ENCODE results near the gene NKAIN1. TPM values are rescaled to one million over a fixed set of nuclear protein-coding genes. Genes with fewer than 3 reads are reported as not detected.

The NKAIN1 gene
- total RNA-seq, 1 experiment from 2014 or later, result 36.8 TPM

DNA sequence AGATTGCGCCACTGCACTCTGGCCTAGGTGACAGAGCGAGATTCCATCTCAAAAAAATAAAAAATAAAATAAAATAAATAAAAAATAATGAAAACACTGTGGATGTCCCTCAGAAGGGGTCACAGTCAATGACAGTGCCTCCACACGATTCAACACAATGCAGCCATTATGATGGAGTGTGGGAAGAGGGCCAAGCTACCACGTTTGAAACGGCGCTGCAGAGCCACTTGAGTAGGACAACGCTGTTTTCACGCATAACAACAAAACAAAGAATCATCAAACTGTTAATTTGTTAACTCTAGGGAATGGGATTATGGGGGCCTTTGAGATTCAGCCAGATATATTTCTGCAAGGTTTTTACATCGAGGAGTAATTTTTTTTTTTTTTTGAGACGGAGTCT is 36.5 kb downstream of the NKAIN1 start:
- no peak for ATAC-seq
- ChIA-PET CTCF (interaction anchor here (0.6 to 2.2 kb wide), 2 partner anchors 18 to 111 kb away, joined by 4 to 7 read pairs; no protein-coding TSS in a partner anchor), POLR2A (no interaction called here)
- no peaks in the 10 kb centered on the region for H3K27me3 Mint-ChIP-seq (ENCODE audit: low read depth)
- H3K4me3 Mint-ChIP-seq, result no peak overlapping the region
- peaks cover 15% of the 10 kb centered on the region for H3K4me1 Mint-ChIP-seq
- no peaks in the 10 kb centered on the region for H3K36me3 Mint-ChIP-seq
- DNase-seq (ENCODE audit: low spot score), result no peak
- H3K27ac Mint-ChIP-seq, result no peak overlapping the region
- no peak for TF ChIP-seq ZNF317 (CRISPR knock-in tag; IDR thresholded peaks at IDR 0.05; ENCODE audit: borderline replicate concordance, low read depth)
- no peak for TF ChIP-seq ZNF121 (CRISPR knock-in tag; IDR thresholded peaks at IDR 0.05)
- TF ChIP-seq, protein P1, sequence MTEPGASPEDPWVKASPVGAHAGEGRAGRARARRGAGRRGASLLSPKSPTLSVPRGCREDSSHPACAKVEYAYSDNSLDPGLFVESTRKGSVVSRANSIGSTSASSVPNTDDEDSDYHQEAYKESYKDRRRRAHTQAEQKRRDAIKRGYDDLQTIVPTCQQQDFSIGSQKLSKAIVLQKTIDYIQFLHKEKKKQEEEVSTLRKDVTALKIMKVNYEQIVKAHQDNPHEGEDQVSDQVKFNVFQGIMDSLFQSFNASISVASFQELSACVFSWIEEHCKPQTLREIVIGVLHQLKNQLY (CRISPR knock-in tag; IDR thresholded peaks at IDR 0.05), result no peak
- TF ChIP-seq, protein P2, sequence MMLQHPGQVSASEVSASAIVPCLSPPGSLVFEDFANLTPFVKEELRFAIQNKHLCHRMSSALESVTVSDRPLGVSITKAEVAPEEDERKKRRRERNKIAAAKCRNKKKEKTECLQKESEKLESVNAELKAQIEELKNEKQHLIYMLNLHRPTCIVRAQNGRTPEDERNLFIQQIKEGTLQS (CRISPR knock-in tag; conservative IDR thresholded peaks at IDR 0.05), result no peak
- no peak for TF ChIP-seq ZNF219 (CRISPR knock-in tag; IDR thresholded peaks at IDR 0.05; ENCODE audit: borderline replicate concordance)
- TF ChIP-seq, protein P3, sequence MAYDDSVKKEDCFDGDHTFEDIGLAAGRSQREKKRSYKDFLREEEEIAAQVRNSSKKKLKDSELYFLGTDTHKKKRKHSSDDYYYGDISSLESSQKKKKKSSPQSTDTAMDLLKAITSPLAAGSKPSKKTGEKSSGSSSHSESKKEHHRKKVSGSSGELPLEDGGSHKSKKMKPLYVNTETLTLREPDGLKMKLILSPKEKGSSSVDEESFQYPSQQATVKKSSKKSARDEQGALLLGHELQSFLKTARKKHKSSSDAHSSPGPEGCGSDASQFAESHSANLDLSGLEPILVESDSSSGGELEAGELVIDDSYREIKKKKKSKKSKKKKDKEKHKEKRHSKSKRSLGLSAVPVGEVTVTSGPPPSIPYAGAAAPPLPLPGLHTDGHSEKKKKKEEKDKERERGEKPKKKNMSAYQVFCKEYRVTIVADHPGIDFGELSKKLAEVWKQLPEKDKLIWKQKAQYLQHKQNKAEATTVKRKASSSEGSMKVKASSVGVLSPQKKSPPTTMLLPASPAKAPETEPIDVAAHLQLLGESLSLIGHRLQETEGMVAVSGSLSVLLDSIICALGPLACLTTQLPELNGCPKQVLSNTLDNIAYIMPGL (CRISPR knock-in tag; IDR thresholded peaks at IDR 0.05), result no peak
- TF ChIP-seq ETV6 (CRISPR knock-in tag; IDR thresholded peaks at IDR 0.05), result no peak
- H3K9me3 Mint-ChIP-seq, result no peaks in the 10 kb centered on the region

DNA sequence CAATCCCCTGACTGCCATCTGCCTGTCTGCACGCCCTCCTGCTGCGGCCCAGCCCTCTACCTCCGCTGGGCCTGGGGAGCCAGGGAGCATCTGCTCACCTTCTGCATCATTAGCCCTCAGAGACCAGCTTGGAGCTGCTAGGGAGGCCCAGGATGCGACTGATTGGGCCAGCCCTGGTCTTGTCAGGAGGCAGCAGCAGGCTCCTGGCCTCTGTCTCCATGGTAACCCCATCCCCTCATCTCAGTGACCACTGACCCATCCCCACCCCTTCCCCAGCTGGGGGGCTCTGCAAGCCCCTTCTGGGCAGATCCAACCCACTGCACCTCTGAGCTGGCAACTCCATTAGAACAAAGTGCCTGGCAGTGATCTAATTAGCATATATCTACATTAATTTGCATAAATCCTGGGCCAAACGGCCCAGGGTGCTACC is 37.7 kb downstream of the NKAIN1 start:
- Mint-ChIP-seq H3K27me3 (ENCODE audit: low read depth) (no peaks in the 10 kb centered on the region), H3K4me1 (peaks cover 17% of the 10 kb centered on the region), H3K4me3 (no peak overlapping the region), H3K9me3 (no peaks in the 10 kb centered on the region), H3K27ac (no peak overlapping the region), H3K36me3 (no peaks in the 10 kb centered on the region)
- ChIA-PET POLR2A (interaction anchor here (0.6 to 0.9 kb wide), 2 partner anchors 12 to 172 kb away, joined by 3 to 4 read pairs; no protein-coding TSS in a partner anchor), CTCF (interaction anchor here (1.0 kb wide), 1 partner anchor 347 kb away, joined by 3 read pairs; no protein-coding TSS in a partner anchor)
- ATAC-seq (peak; percentile 23), DNase-seq (ENCODE audit: low spot score) (no peak)
- TF ChIP-seq, protein P4, sequence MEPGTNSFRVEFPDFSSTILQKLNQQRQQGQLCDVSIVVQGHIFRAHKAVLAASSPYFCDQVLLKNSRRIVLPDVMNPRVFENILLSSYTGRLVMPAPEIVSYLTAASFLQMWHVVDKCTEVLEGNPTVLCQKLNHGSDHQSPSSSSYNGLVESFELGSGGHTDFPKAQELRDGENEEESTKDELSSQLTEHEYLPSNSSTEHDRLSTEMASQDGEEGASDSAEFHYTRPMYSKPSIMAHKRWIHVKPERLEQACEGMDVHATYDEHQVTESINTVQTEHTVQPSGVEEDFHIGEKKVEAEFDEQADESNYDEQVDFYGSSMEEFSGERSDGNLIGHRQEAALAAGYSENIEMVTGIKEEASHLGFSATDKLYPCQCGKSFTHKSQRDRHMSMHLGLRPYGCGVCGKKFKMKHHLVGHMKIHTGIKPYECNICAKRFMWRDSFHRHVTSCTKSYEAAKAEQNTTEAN (CRISPR knock-in tag; IDR thresholded peaks at IDR 0.05), result no peak
- TF ChIP-seq, protein P5, sequence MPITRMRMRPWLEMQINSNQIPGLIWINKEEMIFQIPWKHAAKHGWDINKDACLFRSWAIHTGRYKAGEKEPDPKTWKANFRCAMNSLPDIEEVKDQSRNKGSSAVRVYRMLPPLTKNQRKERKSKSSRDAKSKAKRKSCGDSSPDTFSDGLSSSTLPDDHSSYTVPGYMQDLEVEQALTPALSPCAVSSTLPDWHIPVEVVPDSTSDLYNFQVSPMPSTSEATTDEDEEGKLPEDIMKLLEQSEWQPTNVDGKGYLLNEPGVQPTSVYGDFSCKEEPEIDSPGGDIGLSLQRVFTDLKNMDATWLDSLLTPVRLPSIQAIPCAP (CRISPR knock-in tag; IDR thresholded peaks at IDR 0.05), result no peak
- TF ChIP-seq ZNF121 (CRISPR knock-in tag; IDR thresholded peaks at IDR 0.05) (no peak), CREM (CRISPR knock-in tag; IDR thresholded peaks at IDR 0.05) (no peak), ZNF263 (CRISPR knock-in tag; IDR thresholded peaks at IDR 0.05; ENCODE audit: low read depth) (no peak), SMAD4 (CRISPR knock-in tag; IDR thresholded peaks at IDR 0.05) (no peak), RORB (CRISPR knock-in tag; IDR thresholded peaks at IDR 0.05) (no peak), PRRX2 (CRISPR knock-in tag; IDR thresholded peaks at IDR 0.05) (no peak)
- TF ChIP-seq, protein P6, sequence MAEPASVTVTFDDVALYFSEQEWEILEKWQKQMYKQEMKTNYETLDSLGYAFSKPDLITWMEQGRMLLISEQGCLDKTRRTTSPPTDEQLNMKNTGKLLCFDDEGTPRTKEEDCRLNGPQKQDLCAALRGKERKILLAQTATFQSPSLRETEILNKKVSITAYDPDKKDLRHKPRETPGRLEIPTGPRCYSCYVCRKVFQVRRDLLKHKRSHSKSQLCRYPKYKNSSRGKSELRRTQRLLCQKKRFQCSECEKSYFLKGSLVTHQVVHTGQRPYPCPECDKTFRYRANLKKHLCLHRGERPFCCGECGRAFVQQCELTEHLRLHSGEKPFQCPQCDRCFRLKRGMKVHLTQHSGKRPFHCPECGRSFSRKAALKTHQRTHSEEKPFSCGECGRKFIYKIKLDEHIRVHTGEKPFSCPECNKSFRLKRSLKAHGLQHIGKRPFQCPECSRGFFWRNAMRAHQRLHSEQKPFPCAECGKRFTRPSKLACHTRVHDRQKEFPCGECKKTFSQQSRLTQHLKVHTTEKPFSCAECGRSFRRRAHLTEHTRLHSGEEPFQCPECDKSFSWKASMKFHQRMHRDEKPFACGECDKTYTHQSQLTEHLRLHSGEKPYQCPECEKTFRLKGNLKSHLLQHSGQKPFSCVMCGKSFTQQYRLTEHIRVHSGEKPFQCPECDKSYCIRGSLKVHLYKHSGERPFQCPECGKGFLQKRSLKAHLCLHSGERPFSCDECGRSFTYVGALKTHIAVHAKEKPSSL (CRISPR knock-in tag; conservative IDR thresholded peaks at IDR 0.05), result no peak
- TF ChIP-seq, protein P7, sequence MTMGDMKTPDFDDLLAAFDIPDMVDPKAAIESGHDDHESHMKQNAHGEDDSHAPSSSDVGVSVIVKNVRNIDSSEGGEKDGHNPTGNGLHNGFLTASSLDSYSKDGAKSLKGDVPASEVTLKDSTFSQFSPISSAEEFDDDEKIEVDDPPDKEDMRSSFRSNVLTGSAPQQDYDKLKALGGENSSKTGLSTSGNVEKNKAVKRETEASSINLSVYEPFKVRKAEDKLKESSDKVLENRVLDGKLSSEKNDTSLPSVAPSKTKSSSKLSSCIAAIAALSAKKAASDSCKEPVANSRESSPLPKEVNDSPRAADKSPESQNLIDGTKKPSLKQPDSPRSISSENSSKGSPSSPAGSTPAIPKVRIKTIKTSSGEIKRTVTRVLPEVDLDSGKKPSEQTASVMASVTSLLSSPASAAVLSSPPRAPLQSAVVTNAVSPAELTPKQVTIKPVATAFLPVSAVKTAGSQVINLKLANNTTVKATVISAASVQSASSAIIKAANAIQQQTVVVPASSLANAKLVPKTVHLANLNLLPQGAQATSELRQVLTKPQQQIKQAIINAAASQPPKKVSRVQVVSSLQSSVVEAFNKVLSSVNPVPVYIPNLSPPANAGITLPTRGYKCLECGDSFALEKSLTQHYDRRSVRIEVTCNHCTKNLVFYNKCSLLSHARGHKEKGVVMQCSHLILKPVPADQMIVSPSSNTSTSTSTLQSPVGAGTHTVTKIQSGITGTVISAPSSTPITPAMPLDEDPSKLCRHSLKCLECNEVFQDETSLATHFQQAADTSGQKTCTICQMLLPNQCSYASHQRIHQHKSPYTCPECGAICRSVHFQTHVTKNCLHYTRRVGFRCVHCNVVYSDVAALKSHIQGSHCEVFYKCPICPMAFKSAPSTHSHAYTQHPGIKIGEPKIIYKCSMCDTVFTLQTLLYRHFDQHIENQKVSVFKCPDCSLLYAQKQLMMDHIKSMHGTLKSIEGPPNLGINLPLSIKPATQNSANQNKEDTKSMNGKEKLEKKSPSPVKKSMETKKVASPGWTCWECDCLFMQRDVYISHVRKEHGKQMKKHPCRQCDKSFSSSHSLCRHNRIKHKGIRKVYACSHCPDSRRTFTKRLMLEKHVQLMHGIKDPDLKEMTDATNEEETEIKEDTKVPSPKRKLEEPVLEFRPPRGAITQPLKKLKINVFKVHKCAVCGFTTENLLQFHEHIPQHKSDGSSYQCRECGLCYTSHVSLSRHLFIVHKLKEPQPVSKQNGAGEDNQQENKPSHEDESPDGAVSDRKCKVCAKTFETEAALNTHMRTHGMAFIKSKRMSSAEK (CRISPR knock-in tag; IDR thresholded peaks at IDR 0.05; ENCODE audit: borderline replicate concordance), result no peak
- TF ChIP-seq, protein P8, sequence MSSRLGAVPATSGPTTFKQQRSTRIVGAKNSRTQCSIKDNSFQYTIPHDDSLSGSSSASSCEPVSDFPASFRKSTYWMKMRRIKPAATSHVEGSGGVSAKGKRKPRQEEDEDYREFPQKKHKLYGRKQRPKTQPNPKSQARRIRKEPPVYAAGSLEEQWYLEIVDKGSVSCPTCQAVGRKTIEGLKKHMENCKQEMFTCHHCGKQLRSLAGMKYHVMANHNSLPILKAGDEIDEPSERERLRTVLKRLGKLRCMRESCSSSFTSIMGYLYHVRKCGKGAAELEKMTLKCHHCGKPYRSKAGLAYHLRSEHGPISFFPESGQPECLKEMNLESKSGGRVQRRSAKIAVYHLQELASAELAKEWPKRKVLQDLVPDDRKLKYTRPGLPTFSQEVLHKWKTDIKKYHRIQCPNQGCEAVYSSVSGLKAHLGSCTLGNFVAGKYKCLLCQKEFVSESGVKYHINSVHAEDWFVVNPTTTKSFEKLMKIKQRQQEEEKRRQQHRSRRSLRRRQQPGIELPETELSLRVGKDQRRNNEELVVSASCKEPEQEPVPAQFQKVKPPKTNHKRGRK (CRISPR knock-in tag; IDR thresholded peaks at IDR 0.05; ENCODE audit: borderline replicate concordance), result no peak
